Tibial nerve (tissue), 4 donors: Measurements from ENCODE around the gene CERS6.

Source experiments
- CTCF ChIP-seq, 5 experiments: fragments of 200-600 bp in 3 of 5; fragments of 450-650 bp in 2 of 5; sonication (generic) in 3 of 5; IDR thresholded peaks; one replicate each; pipeline ENCODE4 v1.5.1; 2016 to 2019; ENCODE audit warnings: antibody characterized with exemption in 5 of 5, mild to moderate bottlenecking in 3 of 5, moderate library complexity in 2 of 5
- EP300 ChIP-seq, 2 donors: sonication (generic); formaldehyde crosslinking; IDR thresholded peaks; one replicate each; pipeline ENCODE4 v1.6.1; 2017; ENCODE audit warnings: antibody characterized with exemption in 2 of 2, mild to moderate bottlenecking in 1 of 2

GRCh38 chr2:168456521-168457189 is 583 bp downstream of the CERS6 start:
- TF ChIP-seq EP300 (IDR thresholded peaks at IDR 0.05): no peak
- TF ChIP-seq CTCF (IDR thresholded peaks at IDR 0.05): no peak
